Measurements from ENCODE around the gene CDK9.

DNA sequence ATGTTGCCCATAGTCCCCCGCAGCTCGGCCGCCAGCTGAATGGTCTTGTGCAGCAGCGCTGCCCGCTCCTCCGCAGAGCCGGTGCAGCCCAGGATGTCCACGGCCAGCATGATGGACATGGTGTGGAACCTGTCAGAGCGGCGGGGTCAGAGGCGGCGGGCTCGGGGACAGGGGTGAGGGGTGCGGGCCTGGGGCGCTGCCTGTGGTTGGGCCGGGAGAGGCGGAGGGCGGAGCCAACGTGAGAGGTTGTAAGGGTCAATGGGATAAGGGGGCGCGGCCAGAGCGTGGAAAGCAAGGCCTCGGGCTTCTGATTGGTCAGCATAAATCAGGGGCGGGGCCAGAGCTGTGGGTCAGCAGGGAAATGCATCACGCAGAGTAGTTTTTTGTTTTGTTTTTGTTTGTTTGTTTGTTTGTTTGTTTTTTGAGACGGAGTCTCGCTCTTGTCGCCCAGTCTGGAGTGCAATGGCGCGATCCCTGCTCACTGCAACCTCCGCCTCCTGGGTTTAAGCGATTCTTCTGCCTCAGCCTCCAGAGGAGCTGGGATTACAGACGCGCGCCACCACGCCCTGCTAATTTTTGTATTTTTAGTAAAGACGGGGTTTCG is 43.9 kb upstream of the CDK9 start:
- no peak for TF ChIP-seq GATA2 (IDR thresholded peaks at IDR 0.05; ENCODE audit: low read depth, low read length)
- TF ChIP-seq GATA3 (IDR thresholded peaks at IDR 0.05; ENCODE audit: low read depth, low read length) = no peak
